ENCODE measurements around the gene SHD.
A peak's percentile ranks its signal among the peaks of the same experiment; 100 is the strongest.

SHD gene

DNA sequence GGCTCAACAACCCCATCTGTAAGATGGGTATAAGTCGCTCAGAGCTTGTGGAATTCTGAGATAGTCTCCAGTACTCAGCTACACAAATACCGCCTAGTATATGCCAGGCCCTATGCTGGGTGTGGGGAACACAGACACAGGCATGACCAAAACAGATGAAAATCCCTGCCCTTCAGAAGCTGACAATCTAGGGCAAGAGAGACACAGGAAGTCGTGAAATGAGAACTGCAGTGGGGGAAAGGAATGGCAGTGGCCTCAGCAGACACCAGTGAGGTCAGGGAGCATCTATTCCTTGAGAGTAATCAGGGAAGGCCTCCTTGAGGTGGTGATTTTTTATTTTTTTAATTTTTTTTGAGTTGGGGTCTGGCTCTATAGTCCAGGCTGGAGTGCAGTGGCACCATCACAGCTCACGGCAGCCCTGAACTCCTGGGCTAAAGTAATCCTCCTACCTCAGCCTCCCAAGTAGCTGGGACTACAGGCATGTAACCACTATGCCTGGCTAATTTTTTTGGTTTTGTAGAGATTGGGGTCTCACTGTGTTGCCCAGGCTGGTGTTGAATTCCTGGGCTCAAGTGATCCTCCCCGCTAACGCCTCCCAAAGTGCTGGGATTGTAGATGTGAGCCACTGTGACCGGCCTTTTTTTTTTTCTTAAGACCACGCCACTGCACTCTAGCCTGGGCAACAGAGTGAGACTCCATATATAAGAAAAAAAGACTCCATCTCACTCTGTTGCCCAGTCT is 19.9 kb downstream of the SHD start:
- no peak for DNase-seq

DNA sequence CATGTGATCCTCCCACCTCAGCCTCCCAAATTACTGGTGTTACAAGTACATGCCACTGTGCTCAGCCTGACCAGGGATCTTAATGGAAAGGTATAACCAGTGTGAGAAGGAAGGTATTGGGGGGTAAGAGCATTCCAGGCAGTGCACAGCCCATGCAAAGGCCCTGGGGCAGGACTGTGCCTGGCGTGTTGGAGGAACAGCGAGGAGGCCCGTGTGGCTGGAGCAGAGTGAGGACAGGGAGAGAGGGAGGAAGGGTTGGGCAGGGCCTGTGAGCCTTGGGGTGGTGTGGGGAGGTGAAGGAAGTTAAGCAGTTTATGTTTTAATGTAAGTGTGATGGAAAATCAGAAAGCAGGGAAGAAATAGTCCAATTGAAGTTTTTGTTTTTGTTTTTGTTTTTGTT is 21.5 kb downstream of the SHD start:
- no peak for DNase-seq

- no peak for DNase-seq
Observed at GRCh38 chr19:4301590-4302242, 22.6 kb downstream of the SHD start.

- no peak for DNase-seq
Observed at GRCh38 chr19:4302243-4302640, 23.2 kb downstream of the SHD start, which contains the start of gene TMIGD2. Gene TMIGD2 (minus strand): TSS chr19:4302389. CDS start chr19:4302385, 4 bp downstream.

- DNase-seq = no peak
Observed at GRCh38 chr19:4303819-4304537, 24.9 kb downstream of the SHD start.

DNA sequence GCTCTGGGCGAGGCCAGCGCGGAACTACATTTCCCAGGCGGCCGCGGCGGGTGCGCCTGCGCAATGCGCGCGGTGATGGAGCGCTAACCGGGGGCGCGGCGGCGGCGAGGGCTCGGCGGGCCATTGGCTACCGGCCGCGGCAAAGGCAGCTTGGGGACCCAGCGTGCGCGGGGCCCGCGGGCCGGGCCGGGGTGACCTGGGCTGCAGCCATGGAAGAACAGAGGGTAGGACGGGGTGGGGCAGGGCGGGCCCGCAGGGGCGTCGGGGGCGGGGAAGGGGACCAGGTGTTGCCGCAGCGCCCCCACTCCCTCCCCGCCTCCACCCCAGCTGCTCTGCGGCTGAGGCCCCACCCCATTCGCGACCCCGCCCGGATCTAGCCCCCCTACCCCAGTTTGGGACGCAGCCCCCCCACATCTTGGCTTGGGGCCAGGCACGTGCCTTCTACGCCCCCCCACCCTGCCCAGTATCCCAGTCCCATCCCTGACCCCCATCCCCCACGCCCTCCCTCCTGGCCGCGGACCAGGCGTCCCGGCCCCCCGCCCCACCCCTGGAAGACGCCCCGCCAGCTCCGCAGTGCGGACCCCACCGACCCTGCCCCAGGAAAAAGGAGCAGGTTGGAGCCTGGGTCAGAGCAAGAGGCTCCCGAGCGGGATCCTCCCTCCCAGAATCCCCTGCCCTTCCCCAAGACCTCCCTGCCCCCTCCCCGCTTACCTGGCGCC is 25.6 kb downstream of the SHD start, which contains the start of gene FSD1:
Gene FSD1, plus strand, starts transcription at position 61 of the 719 bp plus-strand sequence. Its CDS starts 149 bp downstream, at position 210.
- peak; percentile 66 for DNase-seq

DNA sequence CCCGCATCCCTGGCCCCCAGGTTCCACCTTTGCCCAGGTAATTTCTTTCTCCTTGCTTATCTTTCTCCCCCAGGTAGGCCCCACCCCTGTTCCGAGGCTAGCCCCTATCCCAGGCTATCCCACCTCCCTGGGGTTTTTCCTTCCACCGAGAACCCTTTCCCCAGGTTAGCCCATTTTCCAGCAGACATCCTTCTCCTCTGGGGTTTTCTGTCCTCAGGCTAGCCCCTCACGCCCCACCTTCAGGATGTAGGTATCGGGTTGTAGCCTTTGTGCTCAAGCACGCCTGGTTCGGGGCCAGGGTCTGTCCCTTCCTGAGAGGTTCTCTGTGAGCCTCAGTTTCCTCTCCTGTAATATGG is 26.2 kb downstream of the SHD start:
- DNase-seq = no peak

- DNase-seq = no peak
Observed at GRCh38 chr19:4305659-4306058, 26.6 kb downstream of the SHD start.

GRCh38 chr19:4310247-4311121 is 31.4 kb downstream of the SHD start:
- DNase-seq = peak; percentile 20

DNA sequence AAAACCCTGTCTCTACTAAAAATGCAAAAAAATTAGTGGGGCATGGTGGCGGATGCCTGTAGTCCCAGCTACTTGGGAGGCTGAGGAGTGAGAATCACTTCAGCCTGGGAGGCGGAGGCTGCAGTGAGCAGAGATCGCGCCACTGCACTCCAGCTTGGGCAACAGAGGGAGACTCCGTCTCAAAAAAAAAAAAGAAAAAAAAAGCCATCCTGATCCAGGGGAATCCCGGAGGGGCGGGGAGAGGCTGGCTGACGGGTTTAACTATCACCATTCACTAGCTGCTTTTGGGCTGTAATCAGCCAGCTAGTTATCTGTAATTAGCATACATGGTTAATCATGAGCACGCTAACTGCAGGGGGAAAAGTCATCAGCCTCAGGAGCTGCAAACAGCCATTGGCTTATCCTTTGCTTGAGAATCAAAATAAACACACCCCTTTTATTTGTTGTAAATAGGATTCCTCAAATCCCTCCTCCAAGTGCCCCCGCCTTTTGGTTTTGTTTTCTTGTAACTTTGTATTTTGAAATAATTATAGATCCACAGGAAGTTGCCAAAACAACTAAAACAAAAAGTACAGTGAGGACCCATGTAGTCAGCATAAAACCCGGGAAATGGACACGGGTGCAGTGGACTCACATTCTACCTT is 34.9 kb downstream of the SHD start:
- no peak for DNase-seq

DNA sequence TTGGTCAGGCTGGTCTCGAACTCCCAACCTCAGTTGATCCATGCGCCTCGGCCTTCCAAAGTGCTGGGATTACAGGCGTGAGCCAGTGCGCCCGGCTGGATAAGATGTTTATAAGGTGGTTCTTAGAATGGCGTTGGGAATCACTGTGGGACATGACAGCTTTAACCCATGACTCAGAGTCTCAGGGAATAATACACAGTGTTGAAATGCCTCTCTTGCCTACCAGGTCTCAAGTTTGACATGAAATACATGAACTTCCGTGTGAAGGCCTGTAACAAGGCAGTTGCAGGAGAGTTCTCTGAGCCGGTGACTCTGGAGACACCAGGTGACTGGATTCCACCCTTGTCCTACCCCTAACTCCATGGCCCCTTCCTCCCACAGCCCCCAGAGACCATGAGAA is 37.9 kb downstream of the SHD start:
- no peak for DNase-seq

- DNase-seq = no peak
Observed at GRCh38 chr19:4318460-4318859, 39.4 kb downstream of the SHD start.

- DNase-seq = no peak
Observed at GRCh38 chr19:4319067-4319718, 40.1 kb downstream of the SHD start.

DNA sequence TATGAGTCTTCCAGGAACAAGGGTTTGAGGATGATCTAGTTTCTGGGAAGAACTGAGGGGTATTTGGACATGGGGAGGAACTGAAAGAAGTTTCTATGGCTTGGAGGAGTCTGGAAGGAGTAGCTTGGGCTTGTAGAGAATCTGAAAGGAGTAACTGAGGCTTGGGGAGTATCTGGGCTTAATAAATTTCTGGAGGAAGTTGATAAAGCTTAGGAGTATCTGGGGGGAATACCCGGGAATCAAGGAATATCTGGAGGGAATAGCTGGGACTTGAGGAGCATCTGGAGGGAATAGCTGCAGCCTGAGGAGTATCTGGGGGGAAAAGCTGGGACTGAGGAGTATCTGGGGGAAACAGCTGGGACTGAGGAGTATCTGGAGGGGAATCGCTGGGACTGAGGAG is 41.4 kb downstream of the SHD start:
- no peak for DNase-seq

GRCh38 chr19:4322942-4323665 is 44.0 kb downstream of the SHD start:
- DNase-seq = no peak

DNA sequence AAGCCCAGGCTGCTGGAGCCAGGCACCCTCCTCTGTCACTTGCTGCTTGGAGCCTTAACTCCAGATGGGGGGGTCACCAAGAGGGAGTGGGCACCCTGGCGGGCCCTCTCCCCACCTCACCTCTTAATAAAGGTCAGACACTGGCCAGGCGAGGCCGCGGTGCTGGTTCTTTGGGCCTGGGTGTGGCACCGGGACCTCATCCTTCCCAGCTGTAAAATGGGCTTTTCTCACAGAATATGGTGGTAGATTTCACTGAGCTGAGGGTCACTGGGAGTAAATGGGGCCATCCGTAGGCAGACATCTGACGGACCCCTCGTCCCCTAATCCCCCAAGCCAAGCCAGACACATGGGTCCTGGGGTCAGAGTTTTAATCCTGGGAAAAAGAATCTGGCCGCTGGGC is 44.6 kb downstream of the SHD start:
- no peak for DNase-seq

- DNase-seq = no peak
Observed at GRCh38 chr19:4324228-4324627, 45.2 kb downstream of the SHD start.

- no peak for DNase-seq
Observed at GRCh38 chr19:4326215-4326836, 47.3 kb downstream of the SHD start.

DNA sequence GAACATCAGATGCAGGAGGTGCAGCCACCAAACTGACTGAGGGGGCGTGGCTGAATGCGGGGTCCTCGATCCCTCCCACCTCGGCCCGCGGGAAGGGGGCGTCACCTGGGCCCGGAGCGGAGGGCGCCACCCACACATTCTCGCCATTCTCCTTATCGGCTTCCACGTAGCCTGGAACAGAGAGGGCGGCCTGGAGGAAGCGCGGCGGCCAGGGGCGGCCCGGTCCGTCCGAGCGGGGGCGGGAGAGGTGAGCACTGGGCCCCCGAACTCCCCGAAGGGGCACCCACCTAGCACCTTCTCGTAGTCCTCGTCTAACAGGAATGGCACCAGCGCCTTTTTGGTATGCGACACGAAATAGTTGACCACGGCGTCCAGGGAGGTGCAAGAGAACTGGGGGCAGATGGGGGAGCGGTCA is 47.8 kb downstream of the SHD start:
- no peak for DNase-seq
